Osteocyte (in vitro differentiated cells): ENCODE results near the gene DHX35. TPM values are rescaled to one million over a fixed set of nuclear protein-coding genes. Genes with fewer than 3 reads are reported as not detected.

Experiments
- DNase-seq: peaks from one replicate; pipeline ENCODE4 v3.0.0; 2021; ENCODE audit warnings: mixed read lengths; ENCODE audit not compliant: unreplicated experiment; ENCODE audit errors: extremely low spot score
- H3K27ac Mint-ChIP-seq: one replicate; pipeline ENCODE4 v1.8.0; 2021; ENCODE audit warnings: mild to moderate bottlenecking, mixed read lengths; ENCODE audit not compliant: unreplicated experiment
- H3K27me3 Mint-ChIP-seq: one replicate; pipeline ENCODE4 v1.8.0; 2021; ENCODE audit warnings: mixed read lengths; ENCODE audit not compliant: unreplicated experiment
- H3K36me3 Mint-ChIP-seq: one replicate; pipeline ENCODE4 v1.8.0; 2021; ENCODE audit warnings: mixed read lengths; ENCODE audit not compliant: unreplicated experiment
- H3K4me1 Mint-ChIP-seq: one replicate; pipeline ENCODE4 v1.8.0; 2021; ENCODE audit warnings: mixed read lengths; ENCODE audit not compliant: unreplicated experiment
- H3K4me3 Mint-ChIP-seq: one replicate; pipeline ENCODE4 v1.8.0; 2021; ENCODE audit warnings: mild to moderate bottlenecking, moderate library complexity, mixed read lengths; ENCODE audit not compliant: unreplicated experiment
- H3K9me3 Mint-ChIP-seq: one replicate; pipeline ENCODE4 v1.8.0; 2021; ENCODE audit warnings: mixed read lengths; ENCODE audit not compliant: unreplicated experiment
- total RNA-seq: library from RNA; stranded (reverse); gene quantifications from 2 replicates; pipeline ENCODE4 v1.2.1, GENCODE V29; 2021
- TF ChIP-seq, protein P1 (sequence below): fragments of 200-600 bp; sonication (generic); IDR thresholded peaks from 2 replicates; pipeline ENCODE4 v1.5.0; 2021; ENCODE audit warnings: antibody characterized with exemption, mild to moderate bottlenecking, moderate library complexity

Gene DHX35
- total RNA-seq, 1 donor from 2014 or later, result 10.1 TPM

DNA sequence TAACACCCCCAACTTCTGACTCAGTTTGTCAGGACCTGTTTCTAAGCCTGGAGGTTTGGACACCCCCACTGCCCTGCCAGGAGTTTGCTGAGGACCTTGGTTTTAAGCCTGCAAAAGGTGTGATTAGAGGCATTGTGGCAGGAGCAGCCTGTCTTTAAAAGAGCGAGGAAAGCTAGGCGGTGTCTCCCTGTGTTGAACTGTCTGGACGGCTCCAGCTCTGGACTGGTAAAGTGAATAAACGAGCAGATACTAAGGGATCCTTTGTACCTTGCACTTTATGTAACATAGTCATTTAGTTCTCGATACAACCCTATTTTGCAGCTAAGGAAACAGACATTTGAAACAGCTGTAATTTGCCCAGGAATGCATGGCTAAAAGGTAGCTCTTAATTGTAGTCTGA, 21.5 kb upstream of the DHX35 start:
- Mint-ChIP-seq H3K4me3 (no peak overlapping the region), H3K9me3 (no peaks in the 10 kb centered on the region), H3K36me3 (no peaks in the 10 kb centered on the region), H3K27ac (no peak overlapping the region), H3K4me1 (peaks cover 6% of the 10 kb centered on the region), H3K27me3 (no peaks in the 10 kb centered on the region)
- no peak for DNase-seq
- TF ChIP-seq, protein P1, sequence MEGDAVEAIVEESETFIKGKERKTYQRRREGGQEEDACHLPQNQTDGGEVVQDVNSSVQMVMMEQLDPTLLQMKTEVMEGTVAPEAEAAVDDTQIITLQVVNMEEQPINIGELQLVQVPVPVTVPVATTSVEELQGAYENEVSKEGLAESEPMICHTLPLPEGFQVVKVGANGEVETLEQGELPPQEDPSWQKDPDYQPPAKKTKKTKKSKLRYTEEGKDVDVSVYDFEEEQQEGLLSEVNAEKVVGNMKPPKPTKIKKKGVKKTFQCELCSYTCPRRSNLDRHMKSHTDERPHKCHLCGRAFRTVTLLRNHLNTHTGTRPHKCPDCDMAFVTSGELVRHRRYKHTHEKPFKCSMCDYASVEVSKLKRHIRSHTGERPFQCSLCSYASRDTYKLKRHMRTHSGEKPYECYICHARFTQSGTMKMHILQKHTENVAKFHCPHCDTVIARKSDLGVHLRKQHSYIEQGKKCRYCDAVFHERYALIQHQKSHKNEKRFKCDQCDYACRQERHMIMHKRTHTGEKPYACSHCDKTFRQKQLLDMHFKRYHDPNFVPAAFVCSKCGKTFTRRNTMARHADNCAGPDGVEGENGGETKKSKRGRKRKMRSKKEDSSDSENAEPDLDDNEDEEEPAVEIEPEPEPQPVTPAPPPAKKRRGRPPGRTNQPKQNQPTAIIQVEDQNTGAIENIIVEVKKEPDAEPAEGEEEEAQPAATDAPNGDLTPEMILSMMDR, result no peak

DNA sequence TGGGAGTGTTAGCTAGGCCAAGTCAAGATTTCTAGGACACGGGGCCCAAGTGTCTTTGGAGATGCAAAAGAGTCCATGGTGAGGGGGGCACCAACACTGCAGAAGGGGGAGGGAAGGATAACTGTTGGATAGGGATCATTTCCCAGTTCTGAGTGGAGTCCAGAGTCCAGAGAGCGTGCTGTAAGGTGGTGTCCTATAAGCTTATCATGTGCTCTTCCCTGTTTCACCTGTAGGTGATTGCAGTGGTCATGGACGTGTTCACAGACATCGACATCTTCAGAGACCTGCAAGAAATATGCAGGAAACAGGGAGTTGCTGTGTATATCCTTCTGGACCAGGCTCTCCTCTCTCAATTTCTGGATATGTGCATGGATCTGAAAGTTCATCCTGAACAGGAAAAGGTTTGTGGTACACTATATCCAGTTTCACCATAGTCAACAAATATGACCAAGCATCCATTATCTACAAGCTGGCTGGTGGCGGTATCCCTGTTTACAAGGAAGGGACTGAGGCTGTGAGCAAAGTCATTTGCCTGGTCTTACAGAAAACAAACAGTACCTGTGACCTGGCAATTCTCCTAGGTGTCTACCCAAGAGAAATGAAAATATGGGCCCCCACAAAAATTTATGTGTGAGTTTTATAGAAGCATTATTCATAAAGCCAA, 20.3 kb upstream of the DHX35 start:
- Mint-ChIP-seq H3K9me3 (no peaks in the 10 kb centered on the region), H3K4me3 (no peak overlapping the region), H3K27me3 (no peaks in the 10 kb centered on the region), H3K27ac (no peak overlapping the region), H3K4me1 (no peaks in the 10 kb centered on the region), H3K36me3 (no peaks in the 10 kb centered on the region)
- DNase-seq, result no peak
- TF ChIP-seq, protein P1, result no peak

DNA sequence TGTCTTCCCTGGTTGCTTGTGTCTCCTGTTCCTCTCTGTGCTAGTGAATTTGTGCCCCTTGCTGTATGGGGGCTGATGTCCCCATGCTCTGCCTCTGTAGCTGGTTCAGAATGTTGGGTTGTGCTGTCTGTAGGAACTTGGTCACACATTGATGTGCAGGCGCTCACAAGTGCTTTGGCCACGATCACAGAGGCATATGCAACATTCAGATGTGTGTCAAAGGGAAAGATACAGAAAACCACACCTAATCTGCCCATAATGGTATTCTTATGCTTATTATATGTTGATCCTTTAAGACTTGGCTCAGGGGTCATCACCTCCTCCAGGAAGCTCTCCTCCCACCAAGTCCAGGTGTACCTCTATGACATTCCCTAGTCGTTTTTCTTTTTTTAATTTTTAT, 17.1 kb upstream of the DHX35 start:
- TF ChIP-seq, protein P1, result no peak
- DNase-seq, result no peak
- H3K4me3 Mint-ChIP-seq, result no peak overlapping the region
- H3K9me3 Mint-ChIP-seq, result no peaks in the 10 kb centered on the region
- H3K27ac Mint-ChIP-seq, result no peak overlapping the region
- H3K36me3 Mint-ChIP-seq, result no peaks in the 10 kb centered on the region
- H3K4me1 Mint-ChIP-seq, result no peaks in the 10 kb centered on the region
- no peaks in the 10 kb centered on the region for H3K27me3 Mint-ChIP-seq

DNA sequence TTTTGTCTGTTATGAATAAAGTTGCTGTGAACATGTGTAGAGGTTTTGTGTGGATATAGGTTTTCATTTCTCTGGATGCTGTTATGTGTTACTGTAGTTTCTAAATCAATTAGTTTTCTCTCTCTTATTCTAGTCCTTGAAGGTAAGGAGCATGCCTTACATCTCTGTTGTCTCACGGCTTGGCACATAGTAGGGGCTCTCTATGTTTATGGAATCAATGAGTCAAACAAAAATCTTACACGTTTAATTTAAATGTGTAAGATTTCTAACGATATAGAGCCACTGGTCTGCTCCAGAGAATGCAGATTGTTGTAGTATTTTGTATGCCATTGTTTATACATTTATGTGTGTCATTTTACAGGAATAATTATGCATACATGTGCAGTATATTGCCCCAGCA, 15.3 kb upstream of the DHX35 start:
- Mint-ChIP-seq H3K36me3 (peaks cover 4% of the 10 kb centered on the region), H3K4me1 (no peaks in the 10 kb centered on the region), H3K4me3 (no peak overlapping the region), H3K27me3 (no peaks in the 10 kb centered on the region), H3K9me3 (no peaks in the 10 kb centered on the region), H3K27ac (no peak overlapping the region)
- no peak for DNase-seq
- TF ChIP-seq, protein P1, result no peak

DNA sequence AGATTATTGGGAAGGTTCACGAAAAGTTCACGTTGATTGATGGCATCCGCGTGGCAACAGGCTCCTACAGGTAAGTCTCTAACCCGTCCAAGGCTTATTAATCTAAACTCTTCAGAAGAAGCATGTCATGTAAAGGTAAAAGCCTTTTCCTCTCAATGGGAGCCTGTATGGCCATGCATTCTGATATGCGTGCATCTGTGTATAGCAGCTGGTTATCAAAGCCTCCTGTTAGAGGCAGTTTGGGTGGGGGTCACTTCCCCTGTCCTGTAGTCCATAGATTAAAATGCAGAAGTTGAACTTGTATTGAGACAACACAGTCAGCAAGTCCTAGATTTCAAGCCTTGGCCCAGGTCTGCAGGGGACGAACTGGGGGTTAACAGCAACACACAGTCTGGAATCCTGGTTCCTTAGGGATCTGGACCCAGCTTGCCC, 14.2 kb upstream of the DHX35 start:
- H3K27me3 Mint-ChIP-seq, result no peaks in the 10 kb centered on the region
- H3K4me3 Mint-ChIP-seq, result no peak overlapping the region
- H3K36me3 Mint-ChIP-seq, result peaks cover 4% of the 10 kb centered on the region
- H3K27ac Mint-ChIP-seq, result no peak overlapping the region
- no peaks in the 10 kb centered on the region for H3K4me1 Mint-ChIP-seq
- no peaks in the 10 kb centered on the region for H3K9me3 Mint-ChIP-seq
- TF ChIP-seq, protein P1, result no peak
- DNase-seq, result no peak
